Loucy (cell line): ENCODE results near the gene MDH1.

Experiments used
- CTCF ChIP-seq: fragments of 200-600 bp; sonication (generic); conservative IDR thresholded peaks from 2 replicates; pipeline ENCODE4 v1.5.1; 2014; ENCODE audit warnings: mild to moderate bottlenecking, antibody characterized with exemption, low read length
- EZH2phosphoT487 ChIP-seq: fragments of 200-600 bp; IDR thresholded peaks from 2 replicates; pipeline ENCODE4 v1.6.1; 2018; ENCODE audit warnings: antibody characterized with exemption, mild to moderate bottlenecking, moderate library complexity, borderline replicate concordance

GRCh38 chr2:63622751-63623150 is 34.0 kb downstream of the MDH1 start:
- TF ChIP-seq CTCF (no peak), EZH2phosphoT487 (no peak)
